Ovary (tissue), 9 donors: ENCODE measurements around the gene TNS1. TPM values are rescaled to one million over a fixed set of nuclear protein-coding genes. Genes with fewer than 3 reads are reported as not detected.
A peak's percentile ranks its signal among the peaks of the same experiment; 100 is the strongest.

Source experiments
- DNase-seq, 5 donors: peaks; one replicate each; pipeline ENCODE4 v3.0.0-alpha.2; 2019 to 2020
- H3K27ac ChIP-seq, 2 donors: fragments of 200-600 bp; one replicate each; pipeline versions ENCODE4 v1.5.1 to v1.8.0; 2019 to 2022
- H3K27me3 ChIP-seq: fragments of 200-600 bp; one replicate; pipeline ENCODE4 v1.8.0; 2022
- H3K36me3 ChIP-seq: fragments of 200-600 bp; sonication (generic); one replicate; pipeline ENCODE4 v1.5.1; 2019
- H3K4me1 ChIP-seq: one replicate; pipeline ENCODE4 v1.8.1; 2013; ENCODE audit warnings: mild to moderate bottlenecking, moderate library complexity; ENCODE audit not compliant: insufficient read depth
- H3K4me3 ChIP-seq: fragments of 200-600 bp; sonication (generic); one replicate; pipeline ENCODE4 v1.5.1; 2017
- H3K9me3 ChIP-seq, 2 donors: fragments of 200-600 bp in 1 of 2; sonication (generic) in 1 of 2; one replicate each; pipeline versions ENCODE4 v1.5.1 to v1.8.1; 2013 to 2019; ENCODE audit warnings: mild to moderate bottlenecking in 1 of 2, moderate library complexity in 1 of 2
- CTCF ChIP-seq, 3 donors: fragments of 450-650 bp in 2 of 3; fragments of 200-600 bp in 1 of 3; IDR thresholded peaks; one replicate each; pipeline versions ENCODE4 v1.5.1 to v1.8.0; 2016 to 2022; ENCODE audit warnings: antibody characterized with exemption in 3 of 3, mild to moderate bottlenecking in 1 of 3
- EP300 ChIP-seq: sonication (generic); formaldehyde crosslinking; IDR thresholded peaks from one replicate; pipeline ENCODE4 v1.6.1; 2017; ENCODE audit warnings: antibody characterized with exemption
- POLR2A ChIP-seq: fragments of 450-650 bp; IDR thresholded peaks from one replicate; pipeline ENCODE4 v1.6.1; 2017; ENCODE audit warnings: antibody characterized with exemption, mild to moderate bottlenecking, moderate library complexity
- whole genome bisulfite sequencing, 3 donors: extraction: QIAGEN DNeasy Blood & Tissue Kit in 1 of 3; methylation state at CpG; one replicate each; pipeline versions ENCODE4 v1.1.5 to v1.1.7; 2013 to 2017; 5-methylcytosine and 5-hydroxymethylcytosine counted together
- intact Hi-C, 4 donors: fragments of 100-400 bp; cut with DNase I; formaldehyde crosslinking; loops; one replicate each; pipeline versions ENCODE4 v1.11.0 to v1.15.1; 2022 to 2023
- polyA plus RNA-seq, 2 donors: library from polyadenylated mRNA; stranded (reverse); fragments of 200-250 nt in 1 of 2; fragments of 350-450 nt in 1 of 2; fragmentation: Illumina TruSeq in 1 of 2; extraction: RNeasy Lipid Tissue Mini Kit (QIAGEN cat#74804) in 1 of 2; gene quantifications; one replicate each; pipeline ENCODE4 v1.2.3, GENCODE V29; 2013 to 2014
- total RNA-seq, 7 donors: library from RNA; depleted of rRNA in 2 of 7; stranded (reverse); fragments of >200 nt in 2 of 7; fragmentation: NEBNext Ultra II Directional in 3 of 7; extraction: Animal tissue kit (Norgen Biotek cat#: 25700) in 3 of 7; gene quantifications; one replicate each; pipeline versions ENCODE4 v1.1.0 to v1.2.4, GENCODE V29; 2016 to 2023
- donor health status: DM: no; HTN: no; CAD: no; lungs with moderate emphysema.
- donor health status: DM: no; HTN: no; CAD: no.
- donor health status: Bipolar disorder and iron deficiency.
- donor health status: DM: yes; HTN: yes; CAD: no.
- donor health status: DM: no; HTN: no; CAD: no.
- donor health status: DM: yes; HTN: yes; CAD: no.

Gene TNS1
- total and polyA plus RNA-seq, 9 donors, result 140 to 568 (median 356) TPM

DNA sequence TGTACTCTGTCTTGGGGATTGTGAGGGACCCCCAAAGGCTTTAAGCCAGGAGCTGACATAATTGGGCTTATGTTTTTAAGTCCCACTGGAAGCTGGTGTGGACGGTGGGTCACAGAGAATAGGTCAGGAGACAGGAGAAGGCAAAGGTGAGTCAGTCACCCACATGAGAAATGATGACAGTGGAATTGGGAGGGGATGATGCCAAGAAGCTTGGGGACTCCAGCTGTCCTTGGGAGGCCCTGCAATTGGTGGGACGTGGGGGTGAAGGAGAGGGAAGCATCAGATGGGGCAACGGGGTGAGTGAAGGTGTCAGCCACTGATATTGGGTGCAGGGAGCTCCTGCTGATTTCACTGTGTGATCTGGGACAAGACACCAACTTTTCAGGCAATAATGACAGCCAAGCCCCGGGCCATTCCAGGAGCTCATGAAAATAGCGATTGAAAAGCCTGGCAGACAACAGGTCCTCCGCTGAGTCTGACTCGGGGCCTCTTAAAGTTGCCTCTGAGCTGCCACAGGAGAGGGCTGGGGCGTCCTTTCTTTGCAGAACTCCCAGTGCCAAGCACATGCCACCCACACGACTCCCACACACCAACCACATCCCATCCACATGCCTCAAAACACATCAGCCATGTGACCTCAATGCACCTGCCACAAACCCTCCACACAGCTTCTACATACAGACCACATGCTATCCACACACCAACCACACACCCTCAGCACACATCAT is 13.4 kb downstream of the TNS1 start:
- WGBS, 3 donors, result 68 to 76% (median 69%) methylated on average over 9 of the region's 9 CpGs
- H3K4me3 ChIP-seq, result no peak overlapping the region
- DNase-seq, result peak in 3 of 5 donors; percentile 16 to 30 (median 19)
- H3K36me3 ChIP-seq, result no peaks in the 10 kb centered on the region
- intact Hi-C loops, result loop anchor here in 3 of 4 donors (2.0 to 10.0 kb wide), 5 partner anchors 45 to 201 kb away; no protein-coding TSS in a partner anchor
- no peaks in the 10 kb centered on the region for H3K27me3 ChIP-seq
- TF ChIP-seq CTCF (IDR thresholded peaks at IDR 0.05) (no peak), EP300 (no peak), POLR2A (no peak)
- no peaks in the 10 kb centered on the region for H3K9me3 ChIP-seq
- H3K4me1 ChIP-seq, result peaks cover 14% of the 10 kb centered on the region
- H3K27ac ChIP-seq, result peak overlapping the region in 1 of 2 donors; percentile 32

DNA sequence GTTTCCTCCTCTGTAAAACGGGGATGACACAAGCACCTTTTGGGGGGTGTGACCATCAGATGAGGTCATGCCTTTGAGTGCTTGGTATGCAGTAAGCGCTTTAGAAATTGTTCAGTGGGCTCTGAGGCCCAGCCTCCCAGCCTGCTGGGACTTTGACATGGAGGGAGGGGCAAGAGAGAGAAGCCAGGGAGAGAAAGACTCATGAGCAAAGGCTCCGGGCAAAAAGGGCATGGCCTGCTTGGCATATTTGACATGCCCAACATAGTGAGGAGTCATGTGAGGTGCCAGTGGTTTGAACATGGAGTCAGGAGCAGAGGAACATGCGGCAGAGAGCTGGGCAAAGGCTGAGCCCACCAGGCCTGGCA is 14.0 kb downstream of the TNS1 start:
- TF ChIP-seq EP300 (no peak), CTCF (IDR thresholded peaks at IDR 0.05) (no peak)
- Histone ChIP-seq H3K27ac (peak overlapping the region in 1 of 2 donors; percentile 32), H3K4me3 (no peak overlapping the region), H3K27me3 (no peaks in the 10 kb centered on the region), H3K36me3 (no peaks in the 10 kb centered on the region), H3K4me1 (peaks cover 12% of the 10 kb centered on the region), H3K9me3 (no peaks in the 10 kb centered on the region)
- peak in 1 of 5 donors; percentile 24 for DNase-seq
- WGBS, 3 donors, result 45 to 50% (median 49%) methylated on average over 4 of the region's 4 CpGs
- intact Hi-C loops, result loop anchor here in 3 of 4 donors (2.0 to 10.0 kb wide), 5 partner anchors 44 to 200 kb away; no protein-coding TSS in a partner anchor

DNA sequence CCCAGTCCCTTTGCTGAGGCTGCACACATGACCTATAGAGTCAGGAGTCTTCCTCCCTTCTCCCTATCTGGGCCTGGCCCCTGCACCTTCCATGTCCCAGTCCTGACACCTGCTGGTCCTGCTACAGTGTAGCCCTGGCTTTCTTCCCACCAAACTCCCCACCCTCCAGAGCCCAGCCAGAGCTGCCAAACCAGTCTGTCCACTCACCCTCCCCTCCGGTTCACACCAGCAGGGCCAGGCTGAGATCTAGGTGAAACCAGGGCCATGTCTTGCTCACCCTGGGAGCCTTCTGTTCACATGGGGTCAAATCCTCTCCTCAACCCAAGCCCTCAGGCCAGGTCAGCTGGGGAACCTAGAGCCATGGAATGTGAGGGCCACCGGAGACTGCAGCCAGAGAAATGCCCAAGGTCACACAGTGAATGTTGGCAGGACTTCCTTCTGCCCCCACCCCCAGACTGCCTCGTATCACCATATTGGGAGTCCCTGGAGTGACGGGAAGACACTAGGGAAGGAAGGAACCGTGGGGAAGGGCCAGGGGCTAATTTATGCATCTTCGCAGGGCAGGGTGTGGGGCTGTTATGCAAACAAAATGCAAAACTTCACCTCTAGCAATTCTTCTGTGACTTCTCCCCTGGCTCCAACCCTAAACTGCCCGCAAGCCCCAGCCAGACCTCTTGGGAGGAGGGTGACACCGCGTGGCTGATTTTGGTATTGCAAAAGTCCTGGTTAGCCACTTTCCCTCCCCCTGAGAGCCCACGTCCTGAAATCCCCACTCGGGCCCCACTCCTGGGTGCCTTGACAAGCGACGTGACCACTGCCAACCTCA is 14.6 kb downstream of the TNS1 start:
- H3K4me3 ChIP-seq, result no peak overlapping the region
- peak; percentile 84 to 92 (median 91) for DNase-seq

More for the DNA sequence above, 14.6 kb downstream of the TNS1 start:
- Histone ChIP-seq H3K27ac (peak overlapping the region in 1 of 2 donors; percentile 32), H3K27me3 (no peaks in the 10 kb centered on the region), H3K36me3 (no peaks in the 10 kb centered on the region), H3K9me3 (no peaks in the 10 kb centered on the region), H3K4me1 (peaks cover 12% of the 10 kb centered on the region)
- WGBS, 3 donors, result 2 to 4% (median 3%) methylated on average over 13 of the region's 13 CpGs
- intact Hi-C loops, result loop anchor here in 3 of 4 donors (2.0 to 10.0 kb wide), 5 partner anchors 43 to 199 kb away; no protein-coding TSS in a partner anchor
- TF ChIP-seq EP300, result no peak
- no peak for TF ChIP-seq POLR2A
- peak; percentile 84 to 92 (median 91) for TF ChIP-seq CTCF (IDR thresholded peaks at IDR 0.05)
